Measurements from ENCODE around the gene TMED10.

TMED10 gene

GRCh38 chr14:75084513-75084912 is 91.9 kb downstream of the TMED10 start:
- no peak for DNase-seq (ENCODE audit: low read depth)

GRCh38 chr14:75083271-75083670 is 93.1 kb downstream of the TMED10 start:
- DNase-seq (ENCODE audit: low read depth) = no peak

- no peak for DNase-seq (ENCODE audit: low read depth)
Measured at GRCh38 chr14:75081660-75082229, 94.7 kb downstream of the TMED10 start.

Measured in amniotic epithelial cell (primary cell).